H9 (cell line): ENCODE measurements around the gene TP53BP2. TPM values are rescaled to one million over a fixed set of nuclear protein-coding genes. Genes with fewer than 3 reads are reported as not detected.

Source experiments
- DNase-seq: peaks from one replicate; pipeline ENCODE4 v3.0.0-alpha.2; 2017
- H2AFZ ChIP-seq: one replicate; pipeline ENCODE4 v1.6.1; 2013; ENCODE audit warnings: mild to moderate bottlenecking, low read length, control low read depth, moderate library complexity
- H2AK5ac ChIP-seq: 2 replicates; pipeline ENCODE4 v1.6.1; 2013; ENCODE audit warnings: low read length, control low read depth, mixed read lengths; ENCODE audit not compliant: insufficient read length
- H2BK120ac ChIP-seq: one replicate; pipeline ENCODE4 v1.6.1; 2013; ENCODE audit warnings: low read depth, mild to moderate bottlenecking, low read length, control low read depth, inconsistent platforms; ENCODE audit not compliant: poor library complexity, severe bottlenecking
- H2BK12ac ChIP-seq: 2 replicates; pipeline ENCODE4 v1.6.1; 2013; ENCODE audit warnings: low read length, control low read depth, mixed read lengths, low read depth; ENCODE audit not compliant: insufficient read length
- H2BK15ac ChIP-seq: 2 replicates; pipeline ENCODE4 v1.6.1; 2013; ENCODE audit warnings: low read depth, low read length, control low read depth
- H2BK20ac ChIP-seq: one replicate; pipeline ENCODE4 v1.6.1; 2013; ENCODE audit warnings: low read depth, mild to moderate bottlenecking, low read length, control low read depth, inconsistent platforms; ENCODE audit not compliant: poor library complexity, severe bottlenecking
- H2BK5ac ChIP-seq: 2 replicates; pipeline ENCODE4 v1.6.1; 2013; ENCODE audit warnings: low read length, control low read depth, mixed read lengths; ENCODE audit not compliant: insufficient read length
- H3K14ac ChIP-seq: 2 replicates; pipeline ENCODE4 v1.6.1; 2013; ENCODE audit warnings: low read length, control low read depth; ENCODE audit not compliant: insufficient read depth
- H3K18ac ChIP-seq: 2 replicates; pipeline ENCODE4 v1.6.1; 2013; ENCODE audit warnings: low read depth, mild to moderate bottlenecking, mixed read lengths, low read length, control low read depth; ENCODE audit not compliant: insufficient read length
- H3K23ac ChIP-seq: 2 replicates; pipeline ENCODE4 v1.6.1; 2013; ENCODE audit warnings: low read length, control low read depth, mixed read lengths, low read depth; ENCODE audit not compliant: insufficient read length
- H3K23me2 ChIP-seq: 2 replicates; pipeline ENCODE4 v1.6.1; 2013; ENCODE audit warnings: low read depth, mild to moderate bottlenecking, mixed read lengths, low read length, control low read depth; ENCODE audit not compliant: insufficient read length, poor library complexity, severe bottlenecking
- H3K27ac ChIP-seq: 2 replicates; pipeline ENCODE4 v1.5.1; 2013; ENCODE audit warnings: low read length, control low read depth, mixed read lengths, low read depth; ENCODE audit not compliant: insufficient read length
- H3K27me3 ChIP-seq: 2 replicates; pipeline ENCODE4 v1.6.1; 2013; ENCODE audit warnings: low read length, control low read depth, inconsistent platforms; ENCODE audit not compliant: insufficient read depth
- H3K4ac ChIP-seq: 2 replicates; pipeline ENCODE4 v1.6.1; 2013; ENCODE audit warnings: low read depth, mild to moderate bottlenecking, control low read depth, inconsistent platforms, low read length, moderate library complexity
- H3K4me1 ChIP-seq: 2 replicates; pipeline ENCODE4 v1.6.1; 2013; ENCODE audit warnings: low read length, control low read depth, inconsistent platforms; ENCODE audit not compliant: insufficient read depth
- H3K4me2 ChIP-seq: 2 replicates; pipeline ENCODE4 v1.6.1; 2013; ENCODE audit warnings: low read length, control low read depth, mixed read lengths; ENCODE audit not compliant: insufficient read length, insufficient read depth
- H3K56ac ChIP-seq: 2 replicates; pipeline ENCODE4 v1.6.1; 2013; ENCODE audit warnings: low read depth, mild to moderate bottlenecking, mixed read lengths, low read length, control low read depth; ENCODE audit not compliant: insufficient read length
- H3K79me1 ChIP-seq: 2 replicates; pipeline ENCODE4 v1.6.1; 2013; ENCODE audit warnings: low read depth, mild to moderate bottlenecking, moderate library complexity, low read length, control low read depth, inconsistent platforms; ENCODE audit not compliant: insufficient read depth, poor library complexity, severe bottlenecking
- H3K79me2 ChIP-seq: 2 replicates; pipeline ENCODE4 v1.6.1; 2013; ENCODE audit warnings: low read length, control low read depth, inconsistent platforms; ENCODE audit not compliant: insufficient read depth
- H3K9ac ChIP-seq: 2 replicates; pipeline ENCODE4 v1.6.1; 2013; ENCODE audit warnings: low read length, control low read depth, mixed read lengths; ENCODE audit not compliant: insufficient read length; ENCODE audit errors: extremely low read depth
- H3K9me3 ChIP-seq: one replicate; pipeline ENCODE4 v1.6.1; 2013; ENCODE audit warnings: low read depth, low read length, inconsistent platforms; ENCODE audit not compliant: control insufficient read depth
- H3T11ph ChIP-seq: one replicate; pipeline ENCODE4 v1.6.1; 2013; ENCODE audit warnings: mild to moderate bottlenecking, low read length, control low read depth, inconsistent platforms
- H4K20me1 ChIP-seq: one replicate; pipeline ENCODE4 v1.6.1; 2013; ENCODE audit not compliant: control insufficient read depth, insufficient read length, insufficient read depth
- H4K5ac ChIP-seq: 2 replicates; pipeline ENCODE4 v1.6.1; 2013; ENCODE audit warnings: low read depth, mild to moderate bottlenecking, mixed read lengths, low read length, control low read depth; ENCODE audit not compliant: insufficient read length
- H4K8ac ChIP-seq: replicated peaks from 2 replicates; pipeline ENCODE4 v1.6.1; 2013; ENCODE audit warnings: low read length, control low read depth, mixed read lengths, low read depth; ENCODE audit not compliant: insufficient read length
- H4K91ac ChIP-seq: 2 replicates; pipeline ENCODE4 v1.6.1; 2013; ENCODE audit warnings: low read depth, mild to moderate bottlenecking, moderate library complexity, mixed read lengths, low read length, control low read depth; ENCODE audit not compliant: insufficient read length
- H3K27ac Mint-ChIP-seq, 3 experiments: 2 replicates in 2 of 3; 3 replicates in 1 of 3; pipeline ENCODE4 v1.8.0; 2020 to 2021; ENCODE audit warnings: mixed read lengths in 3 of 3, mild to moderate bottlenecking in 1 of 3, moderate library complexity in 1 of 3
- H3K27me3 Mint-ChIP-seq: 2 replicates; pipeline ENCODE4 v1.8.0; 2021; ENCODE audit warnings: low read depth, mild to moderate bottlenecking, moderate library complexity, mixed read lengths
- H3K36me3 Mint-ChIP-seq, 3 experiments: 2 replicates in 2 of 3; 3 replicates in 1 of 3; pipeline ENCODE4 v1.8.0; 2020 to 2021; ENCODE audit warnings: low read depth in 3 of 3, mixed read lengths in 3 of 3; ENCODE audit not compliant: insufficient read depth in 1 of 3
- H3K4me1 Mint-ChIP-seq, 2 experiments: 2 replicates each; pipeline ENCODE4 v1.8.0; 2020; ENCODE audit warnings: mixed read lengths in 2 of 2
- H3K4me3 Mint-ChIP-seq, 2 experiments: 2 replicates in 1 of 2; 3 replicates in 1 of 2; pipeline ENCODE4 v1.8.0; 2020 to 2021; ENCODE audit warnings: mild to moderate bottlenecking in 2 of 2, mixed read lengths in 2 of 2, moderate library complexity in 1 of 2
- H3K9me3 Mint-ChIP-seq, 2 experiments: 2 replicates in 1 of 2; 3 replicates in 1 of 2; pipeline ENCODE4 v1.8.0; 2020; ENCODE audit warnings: mild to moderate bottlenecking in 2 of 2, mixed read lengths in 2 of 2, moderate library complexity in 1 of 2
- CTCF ChIP-seq: fragments of 200-600 bp; sonication (generic); conservative IDR thresholded peaks from 3 replicates; pipeline ENCODE4 v1.8.0; 2021; ENCODE audit warnings: antibody characterized with exemption, mild to moderate bottlenecking
- WGBS: extraction: QIAGEN DNeasy Blood & Tissue Kit; methylation state at CpG from one replicate; pipeline ENCODE4 v1.1.7; 2013; ENCODE audit warnings: missing lambda C conversion rate, low lambda C conversion rate, mixed read lengths; ENCODE audit not compliant: insufficient read length; ENCODE audit errors: extremely low coverage; 5-methylcytosine and 5-hydroxymethylcytosine counted together
- total RNA-seq: library from RNA; stranded (reverse); gene quantifications from 2 replicates; pipeline ENCODE4 v1.2.1, GENCODE V29; 2021

The TP53BP2 gene
- total RNA-seq, 1 experiment from 2014 or later: 49.7 TPM

GRCh38 chr1:223788746-223789415, 56.9 kb downstream of the TP53BP2 start:
- H3K9ac ChIP-seq: no peak overlapping the region
- no peak overlapping the region for H2BK20ac ChIP-seq
- H3K56ac ChIP-seq: no peak overlapping the region
- no peak overlapping the region for H3T11ph ChIP-seq
- H3K4me2 ChIP-seq: no peak overlapping the region
- Mint-ChIP-seq H3K27ac (0 out of 7 replicates have a peak overlapping the region, but pooled peaks of 1 of the 3 experiments have one; percentile 50), H3K4me1 (no peaks in the 10 kb centered on the region), H3K27me3 (no peaks in the 10 kb centered on the region), H3K36me3 (peaks cover 8 to 76% (median 56%) of the 10 kb centered on the region in 3 experiments; a peak in 5 of 7 replicates), H3K9me3 (no peaks in the 10 kb centered on the region), H3K4me3 (no peak overlapping the region)
- TF ChIP-seq CTCF: no peak
- no peaks in the 10 kb centered on the region for H3K23me2 ChIP-seq
- H3K9me3 ChIP-seq: no peaks in the 10 kb centered on the region
- H2BK15ac ChIP-seq: no peak overlapping the region
- no peak overlapping the region for H3K14ac ChIP-seq
- H3K4me1 ChIP-seq: no peaks in the 10 kb centered on the region
- H4K5ac ChIP-seq: no peak overlapping the region
- H2BK120ac ChIP-seq: no peak overlapping the region
- H4K20me1 ChIP-seq: no peaks in the 10 kb centered on the region
- no peak overlapping the region for H3K18ac ChIP-seq
- WGBS: no CpG with 5 or more reads among the region's 4 CpGs
- no peak overlapping the region for H2BK5ac ChIP-seq
- H3K79me1 ChIP-seq: no peaks in the 10 kb centered on the region
- no peak overlapping the region for H2AFZ ChIP-seq
- no peaks in the 10 kb centered on the region for H3K79me2 ChIP-seq
- H3K27ac ChIP-seq: no peak overlapping the region
- H3K27me3 ChIP-seq: no peaks in the 10 kb centered on the region
- no peak for DNase-seq
- H3K4ac ChIP-seq: no peak overlapping the region
- H2BK12ac ChIP-seq: no peak overlapping the region
- no peak overlapping the region for H4K91ac ChIP-seq
- H2AK5ac ChIP-seq: no peak overlapping the region
- no peak overlapping the region for H3K23ac ChIP-seq
- H4K8ac ChIP-seq: no peak overlapping the region
